Mucosa of rectum (tissue), 2 donors: Measurements from ENCODE around the gene GFI1B.

Experiments used
- H3K27ac ChIP-seq, 2 donors: one replicate each; pipeline ENCODE4 v1.7.0; 2013; ENCODE audit warnings: inconsistent platforms in 2 of 2, low read depth in 2 of 2, low read length in 2 of 2
- H3K27me3 ChIP-seq, 2 donors: one replicate each; pipeline ENCODE4 v1.7.0; 2013; ENCODE audit warnings: low read length in 2 of 2; ENCODE audit not compliant: control insufficient read depth in 2 of 2, insufficient read depth in 2 of 2
- H3K36me3 ChIP-seq, 2 donors: one replicate each; pipeline ENCODE4 v1.7.0; 2013; ENCODE audit warnings: low read length in 2 of 2; ENCODE audit not compliant: control insufficient read depth in 2 of 2, insufficient read depth in 2 of 2
- H3K4me1 ChIP-seq, 2 donors: one replicate each; pipeline ENCODE4 v1.7.0; 2013; ENCODE audit warnings: low read length in 2 of 2, mild to moderate bottlenecking in 1 of 2; ENCODE audit not compliant: control insufficient read depth in 2 of 2, insufficient read depth in 2 of 2
- H3K4me3 ChIP-seq, 2 donors: one replicate each; pipeline ENCODE4 v1.7.0; 2013; ENCODE audit warnings: low read length in 2 of 2
- H3K9ac ChIP-seq, 2 donors: one replicate each; pipeline ENCODE4 v1.7.0; 2013; ENCODE audit warnings: low read length in 2 of 2, low read depth in 1 of 2, mild to moderate bottlenecking in 1 of 2
- H3K9me3 ChIP-seq, 2 donors: one replicate each; pipeline ENCODE4 v1.7.0; 2013; ENCODE audit warnings: low read length in 2 of 2; ENCODE audit not compliant: control insufficient read depth in 2 of 2
- donor health status: healthy.
- donor health status: Normal muscosa, but diverticular disease.

GFI1B gene

GRCh38 chr9:132978451-132979131, at the start of gene GFI1B:
Gene GFI1B (plus strand): TSS chr9:132978694. CDS start chr9:132986679, 7,985 bp downstream.
- Histone ChIP-seq H3K9ac (no peak within 1 kb of the TSS), H3K9me3 (no peaks in the 10 kb centered on the region), H3K4me1 (peaks cover 4 to 6% of the 10 kb centered on the region in 2 donors), H3K36me3 (no peaks in the 10 kb centered on the region), H3K27ac (no peak within 1 kb of the TSS), H3K4me3 (peak within 1 kb of the TSS; percentile 17 to 34), H3K27me3 (peaks cover 16 to 25% of the 10 kb centered on the region in 2 donors)

GRCh38 chr9:132931178-132931735, 47.2 kb upstream of the GFI1B start:
- H3K27ac ChIP-seq, result no peak overlapping the region
- H3K9ac ChIP-seq, result no peak overlapping the region
- H3K36me3 ChIP-seq, result peaks cover 9 to 14% of the 10 kb centered on the region in 2 donors
- no peak overlapping the region for H3K4me3 ChIP-seq
- H3K9me3 ChIP-seq, result no peaks in the 10 kb centered on the region
- no peaks in the 10 kb centered on the region for H3K27me3 ChIP-seq
- no peaks in the 10 kb centered on the region for H3K4me1 ChIP-seq

- Histone ChIP-seq H3K9ac (no peak overlapping the region), H3K36me3 (peaks cover 6 to 9% of the 10 kb centered on the region in 2 donors), H3K4me1 (no peaks in the 10 kb centered on the region), H3K27me3 (no peaks in the 10 kb centered on the region), H3K4me3 (no peak overlapping the region), H3K9me3 (no peaks in the 10 kb centered on the region), H3K27ac (no peak overlapping the region)
Measured at GRCh38 chr9:132935026-132935425, 43.5 kb upstream of the GFI1B start.

DNA sequence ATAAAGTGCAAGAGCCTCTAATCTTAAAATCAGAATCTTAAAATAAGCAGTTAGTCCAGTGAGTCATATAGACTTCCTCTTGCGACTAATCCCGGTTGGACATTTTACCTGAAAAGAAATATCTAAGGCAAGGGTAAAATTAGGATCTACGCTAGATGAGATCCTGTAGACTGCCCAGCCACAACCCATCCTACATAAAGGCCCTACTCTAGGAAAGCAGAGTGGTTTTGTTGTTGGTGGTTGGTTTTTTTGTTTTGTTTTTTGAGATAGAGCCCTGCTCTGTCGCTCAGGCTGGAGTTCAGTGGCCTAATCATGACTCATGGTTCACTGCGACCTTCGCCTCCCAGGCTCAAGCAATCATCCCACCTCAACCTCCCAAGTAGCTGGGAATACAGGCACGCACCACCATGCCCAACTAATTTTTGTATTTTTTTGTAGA, 41.0 kb upstream of the GFI1B start:
- Histone ChIP-seq H3K36me3 (peaks cover 6 to 9% of the 10 kb centered on the region in 2 donors), H3K27ac (no peak overlapping the region), H3K4me1 (peaks cover 1 to 6% of the 10 kb centered on the region in 2 donors), H3K9me3 (no peaks in the 10 kb centered on the region), H3K27me3 (no peaks in the 10 kb centered on the region), H3K9ac (no peak overlapping the region), H3K4me3 (no peak overlapping the region)

- peaks cover 13 to 17% of the 10 kb centered on the region in 2 donors for H3K4me1 ChIP-seq
Measured at GRCh38 chr9:132939169-132939568, 39.3 kb upstream of the GFI1B start.

GRCh38 chr9:132942541-132943182, 35.8 kb upstream of the GFI1B start:
- H3K9me3 ChIP-seq, result no peaks in the 10 kb centered on the region
- no peaks in the 10 kb centered on the region for H3K27me3 ChIP-seq

More at GRCh38 chr9:132939169-132939568, 39.3 kb upstream of the GFI1B start:
- Histone ChIP-seq H3K27ac (no peak overlapping the region), H3K36me3 (peaks cover 4 to 7% of the 10 kb centered on the region in 2 donors), H3K27me3 (no peaks in the 10 kb centered on the region), H3K9ac (no peak overlapping the region), H3K4me3 (no peak overlapping the region), H3K9me3 (no peaks in the 10 kb centered on the region)

GRCh38 chr9:132943651-132944293, 34.7 kb upstream of the GFI1B start:
- H3K4me3 ChIP-seq, result peak overlapping the region; percentile 92 to 93
- no peaks in the 10 kb centered on the region for H3K27me3 ChIP-seq
- no peaks in the 10 kb centered on the region for H3K36me3 ChIP-seq
- H3K4me1 ChIP-seq, result peaks cover 17 to 18% of the 10 kb centered on the region in 2 donors
- peak overlapping the region; percentile 94 to 96 for H3K27ac ChIP-seq
- H3K9me3 ChIP-seq, result no peaks in the 10 kb centered on the region
- H3K9ac ChIP-seq, result peak overlapping the region; percentile 90 to 95

More at GRCh38 chr9:132942541-132943182, 35.8 kb upstream of the GFI1B start:
- Histone ChIP-seq H3K27ac (no peak overlapping the region), H3K36me3 (no peaks in the 10 kb centered on the region), H3K4me3 (peak overlapping the region; percentile 4 to 92), H3K4me1 (peaks cover 17 to 18% of the 10 kb centered on the region in 2 donors), H3K9ac (no peak overlapping the region)

GRCh38 chr9:132944294-132945185, 34.0 kb upstream of the GFI1B start, which contains the start of gene TSC1:
Gene TSC1 (minus strand): TSS chr9:132944616. CDS start chr9:132928872, 15,744 bp downstream.
- Histone ChIP-seq H3K4me1 (peaks cover 17 to 18% of the 10 kb centered on the region in 2 donors), H3K36me3 (no peaks in the 10 kb centered on the region), H3K9me3 (no peaks in the 10 kb centered on the region), H3K27ac (peak within 1 kb of the TSS; percentile 94 to 96), H3K27me3 (no peaks in the 10 kb centered on the region), H3K9ac (peak within 1 kb of the TSS; percentile 90 to 95), H3K4me3 (peak within 1 kb of the TSS; percentile 92 to 93)
